HCT116 (cell line): ENCODE measurements around the gene TEX22. TPM values are rescaled to one million over a fixed set of nuclear protein-coding genes. Genes with fewer than 3 reads are reported as not detected.

Source experiments
- ATAC-seq: fragments of 200-7000 bp; cut with Tn5 transposase; 2 replicates; pipeline ENCODE4 v1.9.1; 2020; ENCODE audit warnings: mild to moderate bottlenecking, moderate library complexity
- BruUV-seq: library from RNA; stranded (reverse); fragments of 400-500 nt; replicated peaks from 2 replicates; lab custom pipeline; 2021; lab: Mats Ljungman, UMichigan
- CTCF ChIA-PET: fragments of 300-600 bp; sonication (Branson Sonifier 250); formaldehyde crosslinking; loops from one replicate; lab custom pipeline; 2021; ENCODE audit warnings: antibody characterized with exemption; lab: Charles Lee
- POLR2A ChIA-PET: fragments of 300-600, 350-600 bp; sonication (Branson Sonifier 250); formaldehyde crosslinking; loops from one replicate; lab custom pipeline; 2021; ENCODE audit warnings: antibody characterized with exemption; lab: Charles Lee
- RAD21 ChIA-PET, 2 experiments: fragments of 300-600 bp; sonication (Branson Sonifier 250); formaldehyde crosslinking; loops; one replicate each; lab custom pipeline; 2023; ENCODE audit warnings: low total read pairs in 2 of 2; ENCODE audit not compliant: uncharacterized antibody in 2 of 2, unreplicated experiment in 2 of 2, low non-redundant PET in 1 of 2; lab: Charles Lee
- DNase-seq: peaks from one replicate; pipeline ENCODE4 v3.0.0-alpha.2; 2010; ENCODE audit warnings: low read depth, low spot score
- H2AFZ ChIP-seq: fragments of 200-600 bp; shearing (Covaris generic), sonication (generic); 2 replicates; pipeline ENCODE4 v1.6.1; 2017; ENCODE audit warnings: low read depth, mixed run types, mixed read lengths, antibody characterized with exemption, low read length; ENCODE audit not compliant: poor library complexity, severe bottlenecking
- H3K27ac ChIP-seq: 2 replicates; pipeline ENCODE4 v1.5.1; 2012; ENCODE audit warnings: low read depth, low read length
- H3K27me3 ChIP-seq: fragments of 200-600 bp; sonication (generic); 2 replicates; pipeline ENCODE4 v1.6.1; 2016; ENCODE audit warnings: mixed run types, low read length, mixed read lengths; ENCODE audit not compliant: insufficient read depth
- H3K36me3 ChIP-seq, 2 experiments: fragments of 200-500 bp in 1 of 2; fragments of 200-600 bp in 1 of 2; sonication (Bioruptor generic) in 1 of 2; sonication (generic) in 1 of 2; 2 replicates each; pipeline versions ENCODE4 v1.5.1 to v1.6.1; 2014 to 2016; ENCODE audit warnings: low read length in 2 of 2, inconsistent platforms in 1 of 2, mixed read lengths in 1 of 2, mixed run types in 1 of 2; ENCODE audit not compliant: insufficient read depth in 2 of 2, control insufficient read depth in 1 of 2
- H3K4me1 ChIP-seq, 2 experiments: fragments of 200-600 bp in 1 of 2; sonication (generic) in 1 of 2; 2 replicates each; pipeline versions ENCODE4 v1.5.1 to v1.6.1; 2012 to 2017; ENCODE audit warnings: low read length in 2 of 2, inconsistent platforms in 1 of 2, mild to moderate bottlenecking in 1 of 2, mixed read lengths in 1 of 2, mixed run types in 1 of 2, moderate library complexity in 1 of 2; ENCODE audit not compliant: insufficient read depth in 2 of 2, control insufficient read depth in 1 of 2
- H3K4me2 ChIP-seq: fragments of 200-600 bp; sonication (generic); 2 replicates; pipeline ENCODE4 v1.6.1; 2017; ENCODE audit warnings: mixed run types, low read length, mixed read lengths
- H3K4me3 ChIP-seq, 2 experiments: fragments of 200-600 bp in 1 of 2; sonication (generic) in 1 of 2; replicated peaks in 1 of 2; 2 replicates each; pipeline ENCODE4 v1.5.1; 2011 to 2016; ENCODE audit warnings: low read length in 2 of 2, control low read depth in 1 of 2, low read depth in 1 of 2, mild to moderate bottlenecking in 1 of 2, mixed read lengths in 1 of 2, mixed run types in 1 of 2
- H3K79me2 ChIP-seq: fragments of 200-600 bp; sonication (generic); 2 replicates; pipeline ENCODE4 v1.6.1; 2017; ENCODE audit warnings: mild to moderate bottlenecking, mixed run types, low read length, moderate library complexity, mixed read lengths; ENCODE audit not compliant: insufficient read depth
- H3K9ac ChIP-seq: fragments of 200-600 bp; sonication (generic); 2 replicates; pipeline ENCODE4 v1.6.1; 2016; ENCODE audit warnings: low read length, mixed read lengths
- H3K9me2 ChIP-seq: fragments of 200-600 bp; sonication (generic), shearing (Covaris generic); 2 replicates; pipeline ENCODE4 v1.6.1; 2017; ENCODE audit warnings: mixed run types, mild to moderate bottlenecking, moderate library complexity; ENCODE audit not compliant: insufficient read depth
- H3K9me3 ChIP-seq, 2 experiments: fragments of 200-500 bp in 1 of 2; fragments of 200-600 bp in 1 of 2; sonication (Bioruptor generic) in 1 of 2; sonication (generic) in 1 of 2; 2 replicates each; pipeline ENCODE4 v1.6.1; 2014 to 2017; ENCODE audit warnings: low read length in 2 of 2, mixed read lengths in 2 of 2, inconsistent platforms in 1 of 2, low read depth in 1 of 2, mild to moderate bottlenecking in 1 of 2, mixed run types in 1 of 2, moderate library complexity in 1 of 2; ENCODE audit not compliant: control insufficient read depth in 1 of 2, insufficient read depth in 1 of 2
- H4K20me1 ChIP-seq: fragments of 200-600 bp; sonication (generic), shearing (Covaris generic); 2 replicates; pipeline ENCODE4 v1.6.1; 2017; ENCODE audit warnings: mixed run types, mild to moderate bottlenecking, moderate library complexity; ENCODE audit not compliant: insufficient read depth
- CBX3 ChIP-seq: IDR thresholded peaks from 2 replicates; pipeline ENCODE4 v1.6.1; 2012; ENCODE audit warnings: low read depth
- CEBPB ChIP-seq: IDR thresholded peaks from 2 replicates; pipeline ENCODE4 v1.6.1; 2012; ENCODE audit warnings: low read depth
- EGR1 ChIP-seq: IDR thresholded peaks from 2 replicates; pipeline ENCODE4 v1.6.1; 2012; ENCODE audit warnings: low read depth
- ELF1 ChIP-seq: IDR thresholded peaks from 2 replicates; pipeline ENCODE4 v1.6.1; 2012; ENCODE audit warnings: low read depth, borderline replicate concordance
- EZH2 ChIP-seq: fragments of 200-600 bp; sonication (generic); IDR thresholded peaks from 2 replicates; pipeline ENCODE4 v1.6.1; 2017; ENCODE audit warnings: antibody characterized with exemption, mixed run types
- EZH2phosphoT487 ChIP-seq: fragments of 200-600 bp; IDR thresholded peaks from 2 replicates; pipeline ENCODE4 v1.6.1; 2018; ENCODE audit warnings: antibody characterized with exemption, borderline replicate concordance
- FOSL1 ChIP-seq: IDR thresholded peaks from 2 replicates; pipeline ENCODE4 v1.6.1; 2012; ENCODE audit warnings: low read depth
- JUND ChIP-seq: IDR thresholded peaks from 2 replicates; pipeline ENCODE4 v1.6.1; 2012
- POLR2A ChIP-seq: IDR thresholded peaks from 2 replicates; pipeline ENCODE4 v1.7.0; 2011; ENCODE audit warnings: borderline replicate concordance; ENCODE audit not compliant: insufficient read depth, insufficient read length; ENCODE audit errors: extremely low read depth
- POLR2AphosphoS5 ChIP-seq: IDR thresholded peaks from 2 replicates; pipeline ENCODE4 v1.6.1; 2011; ENCODE audit warnings: mild to moderate bottlenecking, low read depth, low read length, moderate library complexity
- RAD21 ChIP-seq: IDR thresholded peaks from 2 replicates; pipeline ENCODE4 v1.6.1; 2012; ENCODE audit warnings: low read depth, mild to moderate bottlenecking
- SIN3A ChIP-seq: IDR thresholded peaks from 2 replicates; pipeline ENCODE4 v1.6.1; 2012; ENCODE audit warnings: low read depth
- SP1 ChIP-seq: IDR thresholded peaks from 2 replicates; pipeline ENCODE4 v1.6.1; 2012; ENCODE audit warnings: low read depth
- TCF7L2 ChIP-seq: IDR thresholded peaks from 2 replicates; pipeline ENCODE4 v1.7.0; 2011; ENCODE audit warnings: borderline replicate concordance, inconsistent platforms; ENCODE audit not compliant: insufficient read depth, insufficient read length; ENCODE audit errors: extremely low read depth
- ZNF274 ChIP-seq: fragments of 200-500 bp; sonication (Bioruptor generic); IDR thresholded peaks from 2 replicates; pipeline ENCODE4 v1.6.1; 2014; ENCODE audit warnings: mild to moderate bottlenecking, low read depth, low read length, inconsistent platforms
- intact Hi-C: fragments of 100-400 bp; cut with micrococcal nuclease; formaldehyde crosslinking; loops from 2 replicates; pipeline ENCODE4 v1.10.0; 2022
- total RNA-seq: library from RNA; stranded (reverse); gene quantifications from one replicate; pipeline ENCODE4 v1.2.1, GENCODE V29; 2021; ENCODE audit not compliant: unreplicated experiment
- TF ChIP-seq, protein P1 (sequence below): IDR thresholded peaks from 2 replicates; pipeline ENCODE4 v1.6.1; 2012; ENCODE audit warnings: low read depth
- TF ChIP-seq, protein P2 (sequence below): IDR thresholded peaks from 2 replicates; pipeline ENCODE4 v1.6.1; 2012
- TF ChIP-seq, protein P3 (sequence below): IDR thresholded peaks from 2 replicates; pipeline ENCODE4 v1.6.1; 2011; ENCODE audit warnings: mild to moderate bottlenecking, low read length, moderate library complexity; ENCODE audit not compliant: insufficient replicate concordance; ENCODE audit errors: extremely low read depth
- TF ChIP-seq, protein P4 (sequence below), 3 experiments: fragments of 200-600 bp in 1 of 3; sonication (generic) in 1 of 3; IDR thresholded peaks in 2 of 3; conservative IDR thresholded peaks in 1 of 3; 2 replicates each; pipeline ENCODE4 v1.5.1; 2012 to 2017; ENCODE audit warnings: low read depth in 2 of 3, low read length in 2 of 3, antibody characterized with exemption in 1 of 3, borderline replicate concordance in 1 of 3, control low read depth in 1 of 3, mild to moderate bottlenecking in 1 of 3, mixed read lengths in 1 of 3, mixed run types in 1 of 3, moderate library complexity in 1 of 3; ENCODE audit not compliant: insufficient read depth in 1 of 3
- TF ChIP-seq, protein P5 (sequence below): IDR thresholded peaks from 2 replicates; pipeline ENCODE4 v1.6.1; 2012

TEX22 gene
- total RNA-seq, 1 experiment from 2014 or later, result 3.8 TPM

DNA sequence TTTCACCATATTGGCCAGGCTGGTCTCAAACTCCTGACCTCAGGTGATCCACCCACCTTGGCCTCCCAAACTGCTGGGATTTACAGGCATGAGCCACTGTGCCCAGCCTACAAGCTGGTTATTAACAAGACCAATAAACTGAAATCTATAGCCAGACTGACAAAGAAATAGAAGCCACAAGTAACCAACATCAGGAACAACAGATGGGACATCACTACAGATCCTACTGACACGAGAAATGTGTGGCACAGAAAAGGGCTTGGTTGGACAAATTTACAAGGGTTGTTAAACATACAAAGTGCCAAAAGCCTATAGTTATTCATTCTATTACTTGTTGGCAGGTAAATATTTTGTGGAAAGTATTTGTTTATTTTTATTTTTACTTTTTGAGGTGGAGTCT lies 32.9 kb downstream of the TEX22 start:
- TF ChIP-seq, protein P1, sequence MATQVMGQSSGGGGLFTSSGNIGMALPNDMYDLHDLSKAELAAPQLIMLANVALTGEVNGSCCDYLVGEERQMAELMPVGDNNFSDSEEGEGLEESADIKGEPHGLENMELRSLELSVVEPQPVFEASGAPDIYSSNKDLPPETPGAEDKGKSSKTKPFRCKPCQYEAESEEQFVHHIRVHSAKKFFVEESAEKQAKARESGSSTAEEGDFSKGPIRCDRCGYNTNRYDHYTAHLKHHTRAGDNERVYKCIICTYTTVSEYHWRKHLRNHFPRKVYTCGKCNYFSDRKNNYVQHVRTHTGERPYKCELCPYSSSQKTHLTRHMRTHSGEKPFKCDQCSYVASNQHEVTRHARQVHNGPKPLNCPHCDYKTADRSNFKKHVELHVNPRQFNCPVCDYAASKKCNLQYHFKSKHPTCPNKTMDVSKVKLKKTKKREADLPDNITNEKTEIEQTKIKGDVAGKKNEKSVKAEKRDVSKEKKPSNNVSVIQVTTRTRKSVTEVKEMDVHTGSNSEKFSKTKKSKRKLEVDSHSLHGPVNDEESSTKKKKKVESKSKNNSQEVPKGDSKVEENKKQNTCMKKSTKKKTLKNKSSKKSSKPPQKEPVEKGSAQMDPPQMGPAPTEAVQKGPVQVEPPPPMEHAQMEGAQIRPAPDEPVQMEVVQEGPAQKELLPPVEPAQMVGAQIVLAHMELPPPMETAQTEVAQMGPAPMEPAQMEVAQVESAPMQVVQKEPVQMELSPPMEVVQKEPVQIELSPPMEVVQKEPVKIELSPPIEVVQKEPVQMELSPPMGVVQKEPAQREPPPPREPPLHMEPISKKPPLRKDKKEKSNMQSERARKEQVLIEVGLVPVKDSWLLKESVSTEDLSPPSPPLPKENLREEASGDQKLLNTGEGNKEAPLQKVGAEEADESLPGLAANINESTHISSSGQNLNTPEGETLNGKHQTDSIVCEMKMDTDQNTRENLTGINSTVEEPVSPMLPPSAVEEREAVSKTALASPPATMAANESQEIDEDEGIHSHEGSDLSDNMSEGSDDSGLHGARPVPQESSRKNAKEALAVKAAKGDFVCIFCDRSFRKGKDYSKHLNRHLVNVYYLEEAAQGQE, result no peak
- TF ChIP-seq TCF7L2 (no peak), EZH2phosphoT487 (no peak), CBX3 (no peak), POLR2AphosphoS5 (no peak), CEBPB (no peak), JUND (no peak), POLR2A (no peak), EZH2 (no peak), ELF1 (no peak), EGR1 (no peak), RAD21 (no peak), SP1 (no peak), ZNF274 (no peak), SIN3A (no peak), FOSL1 (no peak)
- TF ChIP-seq, protein P2, sequence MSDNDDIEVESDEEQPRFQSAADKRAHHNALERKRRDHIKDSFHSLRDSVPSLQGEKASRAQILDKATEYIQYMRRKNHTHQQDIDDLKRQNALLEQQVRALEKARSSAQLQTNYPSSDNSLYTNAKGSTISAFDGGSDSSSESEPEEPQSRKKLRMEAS, result no peak
- TF ChIP-seq, protein P3, sequence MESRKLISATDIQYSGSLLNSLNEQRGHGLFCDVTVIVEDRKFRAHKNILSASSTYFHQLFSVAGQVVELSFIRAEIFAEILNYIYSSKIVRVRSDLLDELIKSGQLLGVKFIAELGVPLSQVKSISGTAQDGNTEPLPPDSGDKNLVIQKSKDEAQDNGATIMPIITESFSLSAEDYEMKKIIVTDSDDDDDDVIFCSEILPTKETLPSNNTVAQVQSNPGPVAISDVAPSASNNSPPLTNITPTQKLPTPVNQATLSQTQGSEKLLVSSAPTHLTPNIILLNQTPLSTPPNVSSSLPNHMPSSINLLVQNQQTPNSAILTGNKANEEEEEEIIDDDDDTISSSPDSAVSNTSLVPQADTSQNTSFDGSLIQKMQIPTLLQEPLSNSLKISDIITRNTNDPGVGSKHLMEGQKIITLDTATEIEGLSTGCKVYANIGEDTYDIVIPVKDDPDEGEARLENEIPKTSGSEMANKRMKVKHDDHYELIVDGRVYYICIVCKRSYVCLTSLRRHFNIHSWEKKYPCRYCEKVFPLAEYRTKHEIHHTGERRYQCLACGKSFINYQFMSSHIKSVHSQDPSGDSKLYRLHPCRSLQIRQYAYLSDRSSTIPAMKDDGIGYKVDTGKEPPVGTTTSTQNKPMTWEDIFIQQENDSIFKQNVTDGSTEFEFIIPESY, result no peak
- TF ChIP-seq, protein P4, sequence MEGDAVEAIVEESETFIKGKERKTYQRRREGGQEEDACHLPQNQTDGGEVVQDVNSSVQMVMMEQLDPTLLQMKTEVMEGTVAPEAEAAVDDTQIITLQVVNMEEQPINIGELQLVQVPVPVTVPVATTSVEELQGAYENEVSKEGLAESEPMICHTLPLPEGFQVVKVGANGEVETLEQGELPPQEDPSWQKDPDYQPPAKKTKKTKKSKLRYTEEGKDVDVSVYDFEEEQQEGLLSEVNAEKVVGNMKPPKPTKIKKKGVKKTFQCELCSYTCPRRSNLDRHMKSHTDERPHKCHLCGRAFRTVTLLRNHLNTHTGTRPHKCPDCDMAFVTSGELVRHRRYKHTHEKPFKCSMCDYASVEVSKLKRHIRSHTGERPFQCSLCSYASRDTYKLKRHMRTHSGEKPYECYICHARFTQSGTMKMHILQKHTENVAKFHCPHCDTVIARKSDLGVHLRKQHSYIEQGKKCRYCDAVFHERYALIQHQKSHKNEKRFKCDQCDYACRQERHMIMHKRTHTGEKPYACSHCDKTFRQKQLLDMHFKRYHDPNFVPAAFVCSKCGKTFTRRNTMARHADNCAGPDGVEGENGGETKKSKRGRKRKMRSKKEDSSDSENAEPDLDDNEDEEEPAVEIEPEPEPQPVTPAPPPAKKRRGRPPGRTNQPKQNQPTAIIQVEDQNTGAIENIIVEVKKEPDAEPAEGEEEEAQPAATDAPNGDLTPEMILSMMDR (IDR thresholded peaks at IDR 0.05 in 2 of 3, conservative IDR thresholded peaks at IDR 0.05 in 1 of 3; ENCODE audit: borderline replicate concordance in 1 of 3, insufficient read depth in 1 of 3, low read depth in 2 of 3, low read length in 2 of 3), result no peak
- TF ChIP-seq, protein P5, sequence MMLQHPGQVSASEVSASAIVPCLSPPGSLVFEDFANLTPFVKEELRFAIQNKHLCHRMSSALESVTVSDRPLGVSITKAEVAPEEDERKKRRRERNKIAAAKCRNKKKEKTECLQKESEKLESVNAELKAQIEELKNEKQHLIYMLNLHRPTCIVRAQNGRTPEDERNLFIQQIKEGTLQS, result no peak
- H3K9me3 ChIP-seq, result no peaks in the 10 kb centered on the region
- ChIA-PET POLR2A (no interaction called here), CTCF (interaction anchor here (1.1 kb wide), 1 partner anchor 50 kb away, joined by 9 read pairs; no protein-coding TSS in a partner anchor), RAD21 (no interaction called here)
- peaks cover 20 to 38% of the 10 kb centered on the region in 2 experiments for H3K4me1 ChIP-seq
- no peak for DNase-seq
- peaks cover 93% of the 10 kb centered on the region for H3K79me2 ChIP-seq
- BruUV-seq, result no TSS peak
- H2AFZ ChIP-seq, result no peak overlapping the region
- peak overlapping the region; percentile 61 for H3K4me2 ChIP-seq
- peak overlapping the region; percentile 36; the same call in 1 of the 2 replicates for H3K27ac ChIP-seq
- no peak for ATAC-seq
- peaks cover 24% of the 10 kb centered on the region for H4K20me1 ChIP-seq
- H3K4me3 ChIP-seq, result no peak overlapping the region
- peaks cover 2 to 5% of the 10 kb centered on the region in 2 experiments for H3K36me3 ChIP-seq
- intact Hi-C loops, result no loop called here
- peak overlapping the region; percentile 20; the same call in 1 of the 2 replicates for H3K9ac ChIP-seq
- no peaks in the 10 kb centered on the region for H3K9me2 ChIP-seq
- H3K27me3 ChIP-seq, result no peaks in the 10 kb centered on the region
